ENCODE data around the gene LMAN2. TPM values are rescaled to one million over a fixed set of nuclear protein-coding genes. Genes with fewer than 3 reads are reported as not detected.

LMAN2 gene
- total RNA-seq, 1 donor from 2014 or later: 60.0 TPM

DNA sequence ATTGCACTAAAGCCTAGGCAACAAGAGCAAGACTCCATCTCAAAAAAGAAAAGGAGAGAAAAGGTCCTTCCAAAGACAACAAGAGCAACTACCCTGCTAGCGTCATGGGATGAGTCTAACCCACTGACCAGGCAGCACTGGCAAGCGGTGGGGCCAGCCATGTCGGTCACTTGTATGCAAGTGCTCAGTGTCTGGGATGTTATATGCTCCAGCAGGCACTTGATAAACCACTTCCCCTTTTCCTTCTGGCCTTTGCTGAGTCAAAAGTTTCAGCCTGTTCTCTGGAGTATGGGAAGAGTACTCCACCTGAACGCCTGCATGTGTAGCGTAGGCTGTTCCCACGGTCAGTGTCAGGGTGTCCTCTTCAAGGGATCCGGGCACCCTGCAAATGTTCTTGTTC lies 30.6 kb downstream of the LMAN2 start:
- no peak overlapping the region for H3K27ac ChIP-seq (replicated peaks)
- DNase-seq: no peak
- intact Hi-C loops (cut with micrococcal nuclease): no loop called here
- H3K9me3 ChIP-seq (replicated peaks): no peaks in the 10 kb centered on the region
- H3K4me3 ChIP-seq: no peak overlapping the region
- H3K27me3 ChIP-seq (ENCODE audit: low read depth): no peaks in the 10 kb centered on the region
- H3K4me1 ChIP-seq: no peaks in the 10 kb centered on the region
- TF ChIP-seq, protein P1, sequence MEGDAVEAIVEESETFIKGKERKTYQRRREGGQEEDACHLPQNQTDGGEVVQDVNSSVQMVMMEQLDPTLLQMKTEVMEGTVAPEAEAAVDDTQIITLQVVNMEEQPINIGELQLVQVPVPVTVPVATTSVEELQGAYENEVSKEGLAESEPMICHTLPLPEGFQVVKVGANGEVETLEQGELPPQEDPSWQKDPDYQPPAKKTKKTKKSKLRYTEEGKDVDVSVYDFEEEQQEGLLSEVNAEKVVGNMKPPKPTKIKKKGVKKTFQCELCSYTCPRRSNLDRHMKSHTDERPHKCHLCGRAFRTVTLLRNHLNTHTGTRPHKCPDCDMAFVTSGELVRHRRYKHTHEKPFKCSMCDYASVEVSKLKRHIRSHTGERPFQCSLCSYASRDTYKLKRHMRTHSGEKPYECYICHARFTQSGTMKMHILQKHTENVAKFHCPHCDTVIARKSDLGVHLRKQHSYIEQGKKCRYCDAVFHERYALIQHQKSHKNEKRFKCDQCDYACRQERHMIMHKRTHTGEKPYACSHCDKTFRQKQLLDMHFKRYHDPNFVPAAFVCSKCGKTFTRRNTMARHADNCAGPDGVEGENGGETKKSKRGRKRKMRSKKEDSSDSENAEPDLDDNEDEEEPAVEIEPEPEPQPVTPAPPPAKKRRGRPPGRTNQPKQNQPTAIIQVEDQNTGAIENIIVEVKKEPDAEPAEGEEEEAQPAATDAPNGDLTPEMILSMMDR (IDR thresholded peaks at IDR 0.05; ENCODE audit: borderline replicate concordance): no peak
- peaks cover 4% of the 10 kb centered on the region for H3K36me3 ChIP-seq

DNA sequence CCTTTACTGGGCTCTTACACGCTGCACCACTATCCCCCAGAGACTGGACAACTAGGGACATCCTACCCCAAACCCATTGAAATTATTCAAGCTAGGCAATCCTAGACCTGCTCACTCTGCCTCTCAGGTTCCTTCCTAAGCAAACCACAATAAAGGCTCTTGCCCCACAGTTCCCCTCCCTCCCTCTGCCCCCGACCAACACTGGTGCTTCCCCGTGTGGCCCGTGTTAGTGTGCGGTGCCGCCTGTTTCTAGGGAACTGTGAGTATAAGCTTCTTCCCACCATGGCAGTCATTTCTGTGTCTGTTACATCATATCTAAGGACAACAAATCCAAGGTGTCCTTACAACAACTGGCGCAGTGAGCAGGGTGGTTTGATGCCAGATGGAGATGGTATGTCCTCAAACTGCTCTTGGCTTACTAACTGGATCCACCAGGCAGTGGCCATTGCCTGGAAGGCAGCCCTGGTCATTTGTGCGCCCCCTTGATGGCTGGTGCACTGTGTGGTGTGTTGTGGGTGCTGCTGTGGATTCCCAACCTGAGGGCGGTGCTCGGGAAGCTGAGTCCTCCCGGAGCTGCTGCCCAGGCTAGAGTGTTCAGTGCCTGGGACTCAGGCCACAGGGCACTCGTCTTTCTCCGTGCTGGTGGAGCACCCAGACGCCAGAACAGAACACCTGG lies 31.4 kb downstream of the LMAN2 start:
- TF ChIP-seq, protein P1 (IDR thresholded peaks at IDR 0.05; ENCODE audit: borderline replicate concordance): no peak
- H3K36me3 ChIP-seq: peaks cover 4% of the 10 kb centered on the region
- no peaks in the 10 kb centered on the region for H3K9me3 ChIP-seq (replicated peaks)
- no peaks in the 10 kb centered on the region for H3K4me1 ChIP-seq
- H3K4me3 ChIP-seq: no peak overlapping the region
- H3K27ac ChIP-seq (replicated peaks): no peak overlapping the region
- H3K27me3 ChIP-seq (ENCODE audit: low read depth): no peaks in the 10 kb centered on the region
- DNase-seq: no peak
- intact Hi-C loops (cut with micrococcal nuclease): loop anchor here (10.0 kb wide), 1 partner anchor 135 kb away; no protein-coding TSS in a partner anchor

DNA sequence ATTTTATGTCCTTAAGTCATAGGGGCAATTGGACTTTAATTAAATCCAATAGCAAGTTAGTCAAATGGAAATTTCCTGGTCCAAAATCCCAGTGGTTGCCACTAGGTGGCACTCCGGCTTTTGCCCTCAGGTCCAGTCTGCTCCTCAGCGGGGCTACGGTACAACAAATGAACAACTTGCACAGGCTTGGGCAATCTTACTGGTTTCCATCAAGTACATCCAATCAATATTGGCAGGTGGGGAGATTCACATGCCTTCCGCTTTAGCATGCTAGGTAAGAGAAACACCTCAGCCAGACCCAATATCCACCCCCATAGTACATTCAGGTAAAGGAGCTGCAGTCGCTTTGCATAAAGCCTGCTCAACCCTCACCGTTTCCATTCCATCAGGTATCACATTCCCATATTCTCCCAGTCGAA lies 33.5 kb downstream of the LMAN2 start:
- peak; percentile 65 for DNase-seq
- Histone ChIP-seq H3K4me1 (no peaks in the 10 kb centered on the region), H3K27me3 (ENCODE audit: low read depth) (no peaks in the 10 kb centered on the region), H3K4me3 (no peak overlapping the region), H3K27ac (replicated peaks) (no peak overlapping the region), H3K9me3 (replicated peaks) (no peaks in the 10 kb centered on the region), H3K36me3 (peaks cover 4% of the 10 kb centered on the region)
- TF ChIP-seq, protein P1 (IDR thresholded peaks at IDR 0.05; ENCODE audit: borderline replicate concordance): peak; percentile 86
- intact Hi-C loops (cut with micrococcal nuclease): loop anchor here (10.0 kb wide), 1 partner anchor 137 kb away; no protein-coding TSS in a partner anchor

DNA sequence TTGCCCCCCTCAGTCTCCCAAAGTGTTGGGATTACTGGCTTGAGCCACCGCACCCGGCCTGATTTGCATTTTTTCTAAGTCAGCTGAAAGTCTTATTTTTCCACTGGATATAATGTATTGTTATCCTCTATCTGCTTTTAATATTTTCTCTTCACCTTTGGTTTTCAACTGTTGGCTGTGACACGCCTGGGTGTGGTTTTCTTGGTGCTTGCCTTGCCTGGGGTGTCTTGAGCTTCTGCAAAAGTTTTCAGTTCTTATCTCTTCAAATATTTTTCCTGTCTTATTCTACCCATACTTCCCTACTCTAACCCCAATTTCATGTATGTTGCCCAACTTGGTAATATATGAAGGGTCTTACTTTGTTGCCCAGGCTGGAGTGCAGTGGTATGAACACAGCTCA lies 35.5 kb downstream of the LMAN2 start:
- TF ChIP-seq, protein P1 (IDR thresholded peaks at IDR 0.05; ENCODE audit: borderline replicate concordance): no peak
- H3K36me3 ChIP-seq: peaks cover 3% of the 10 kb centered on the region
- intact Hi-C loops (cut with micrococcal nuclease): loop anchor here (10.0 kb wide), 1 partner anchor 139 kb away; no protein-coding TSS in a partner anchor
- peaks cover 18% of the 10 kb centered on the region for H3K4me1 ChIP-seq
- H3K4me3 ChIP-seq: no peak overlapping the region
- no peaks in the 10 kb centered on the region for H3K27me3 ChIP-seq (ENCODE audit: low read depth)
- H3K9me3 ChIP-seq (replicated peaks): no peaks in the 10 kb centered on the region
- DNase-seq: no peak
- H3K27ac ChIP-seq (replicated peaks): no peak overlapping the region

DNA sequence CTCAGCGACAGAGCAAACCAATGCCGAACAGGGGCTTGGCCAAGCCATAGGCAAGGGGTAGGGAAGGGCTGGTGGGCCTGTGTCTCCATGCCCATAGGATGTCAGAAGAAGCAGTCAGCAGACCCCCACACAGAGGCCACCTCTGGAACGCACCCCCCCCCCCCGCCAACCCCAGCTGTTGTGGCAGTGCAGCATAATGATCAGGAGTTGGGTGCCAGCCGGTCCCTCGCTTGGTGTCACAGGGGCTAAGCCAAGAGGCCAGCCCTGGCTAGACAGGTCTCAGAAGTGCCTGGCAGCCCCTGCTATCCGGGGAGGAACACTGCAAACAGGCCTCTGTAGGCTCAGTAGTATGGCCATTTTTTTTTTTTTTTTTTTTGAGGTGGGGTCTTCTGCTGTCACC lies 36.1 kb downstream of the LMAN2 start:
- Histone ChIP-seq H3K9me3 (replicated peaks) (no peaks in the 10 kb centered on the region), H3K27me3 (ENCODE audit: low read depth) (no peaks in the 10 kb centered on the region), H3K4me1 (peaks cover 24% of the 10 kb centered on the region), H3K36me3 (no peaks in the 10 kb centered on the region), H3K27ac (replicated peaks) (no peak overlapping the region), H3K4me3 (no peak overlapping the region)
- intact Hi-C loops (cut with micrococcal nuclease): loop anchor here (10.0 kb wide), 1 partner anchor 139 kb away; no protein-coding TSS in a partner anchor
- DNase-seq: no peak
- TF ChIP-seq, protein P1 (IDR thresholded peaks at IDR 0.05; ENCODE audit: borderline replicate concordance): no peak

Measured in left ventricle myocardium inferior (tissue), 1 donor.